HG02642 (cell line): ENCODE data around the gene SHANK1.

Experiments used
- ATAC-seq: cut with Tn5 transposase; IDR thresholded peaks from one replicate; pipeline ENCODE4 v1.9.1; 2021; ENCODE audit warnings: mild to moderate bottlenecking; ENCODE audit not compliant: unreplicated experiment, poor library complexity

The SHANK1 gene

DNA sequence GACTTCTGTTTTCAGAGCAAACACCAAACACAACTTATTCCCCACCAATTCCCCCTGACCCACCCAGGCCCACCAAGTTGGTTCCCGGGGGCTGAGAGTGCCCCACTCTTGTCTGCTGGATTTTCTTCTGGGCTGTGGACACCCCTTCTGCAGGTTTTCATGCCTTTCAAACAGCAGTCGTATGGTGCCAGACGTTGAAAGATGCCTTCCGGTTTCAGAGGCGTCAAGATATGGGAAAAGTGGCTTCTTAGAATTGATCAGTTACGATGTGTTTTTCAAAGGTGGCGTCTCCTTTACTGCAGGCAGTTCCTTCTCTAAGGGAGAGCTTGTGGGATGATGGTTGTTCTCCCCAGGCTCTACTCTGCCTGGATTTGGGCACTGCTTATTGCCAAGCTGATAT is 16.3 kb upstream of the SHANK1 start:
- no peak for ATAC-seq

DNA sequence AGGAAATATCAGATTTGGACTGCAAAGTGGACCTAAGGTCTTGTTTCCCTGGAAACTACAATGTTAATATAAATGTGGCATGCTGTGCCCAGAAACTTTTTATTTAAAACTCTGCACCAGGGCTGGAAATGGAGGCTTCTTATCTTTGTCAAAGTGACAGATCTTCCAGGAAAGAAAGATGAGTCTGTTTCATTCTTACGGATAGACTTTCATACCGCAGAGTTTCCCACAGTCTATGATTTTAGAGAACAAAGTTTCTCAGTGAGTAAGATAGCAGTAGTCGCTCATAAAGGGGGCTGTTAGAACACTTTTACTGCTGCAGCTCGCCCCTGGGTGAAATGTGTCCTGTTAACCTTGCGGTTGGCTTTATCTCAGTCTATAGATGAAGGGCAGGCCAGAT is 10.3 kb upstream of the SHANK1 start:
- no peak for ATAC-seq

DNA sequence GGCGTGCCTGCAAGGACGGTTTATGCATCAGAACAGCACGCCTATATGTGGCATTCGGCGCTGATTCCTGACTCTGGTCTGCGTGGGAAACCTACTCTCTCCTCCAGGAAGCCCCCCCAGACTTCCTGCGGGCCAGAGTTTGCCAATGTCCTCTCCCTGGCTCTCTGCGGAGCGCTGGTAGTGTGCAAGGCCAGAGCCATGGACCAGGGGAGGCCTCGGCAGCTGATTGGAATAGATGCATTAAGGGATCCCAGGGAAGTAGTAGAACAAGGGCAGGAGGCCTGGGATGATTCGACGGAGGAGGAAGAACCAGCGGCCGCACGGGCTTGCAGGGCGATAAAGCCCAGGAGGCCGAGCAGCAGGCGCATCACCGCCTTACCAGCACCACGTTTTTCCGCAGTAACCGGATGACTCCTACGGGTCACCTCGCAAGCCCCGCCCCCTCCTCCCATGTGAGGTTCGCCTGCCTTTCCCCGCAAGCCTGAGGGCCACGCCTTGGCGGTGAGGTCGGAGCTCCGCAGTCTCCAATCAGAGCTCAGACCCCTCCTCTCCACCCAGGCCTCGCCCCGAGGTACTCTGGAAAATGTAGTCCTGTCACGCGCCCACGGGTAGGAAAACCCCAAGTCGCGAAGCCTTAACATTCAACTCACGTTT is 8.6 kb upstream of the SHANK1 start:
- ATAC-seq: no peak

DNA sequence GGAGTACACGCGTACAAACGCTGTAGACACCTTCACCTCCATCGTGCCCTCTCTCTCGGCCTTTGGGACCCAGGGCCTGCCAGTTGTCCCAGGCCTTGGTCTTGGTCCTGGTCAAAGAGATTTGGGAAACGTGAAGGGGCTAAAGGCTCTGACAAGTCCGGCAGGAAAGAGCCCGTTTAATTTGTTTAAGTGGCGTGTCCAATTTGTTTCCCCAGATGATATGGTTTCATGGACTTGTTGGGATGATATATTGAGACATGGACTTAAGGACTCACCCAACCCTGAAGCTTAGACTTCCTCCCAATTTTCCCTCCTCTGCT is 6.3 kb upstream of the SHANK1 start:
- ATAC-seq: no peak

DNA sequence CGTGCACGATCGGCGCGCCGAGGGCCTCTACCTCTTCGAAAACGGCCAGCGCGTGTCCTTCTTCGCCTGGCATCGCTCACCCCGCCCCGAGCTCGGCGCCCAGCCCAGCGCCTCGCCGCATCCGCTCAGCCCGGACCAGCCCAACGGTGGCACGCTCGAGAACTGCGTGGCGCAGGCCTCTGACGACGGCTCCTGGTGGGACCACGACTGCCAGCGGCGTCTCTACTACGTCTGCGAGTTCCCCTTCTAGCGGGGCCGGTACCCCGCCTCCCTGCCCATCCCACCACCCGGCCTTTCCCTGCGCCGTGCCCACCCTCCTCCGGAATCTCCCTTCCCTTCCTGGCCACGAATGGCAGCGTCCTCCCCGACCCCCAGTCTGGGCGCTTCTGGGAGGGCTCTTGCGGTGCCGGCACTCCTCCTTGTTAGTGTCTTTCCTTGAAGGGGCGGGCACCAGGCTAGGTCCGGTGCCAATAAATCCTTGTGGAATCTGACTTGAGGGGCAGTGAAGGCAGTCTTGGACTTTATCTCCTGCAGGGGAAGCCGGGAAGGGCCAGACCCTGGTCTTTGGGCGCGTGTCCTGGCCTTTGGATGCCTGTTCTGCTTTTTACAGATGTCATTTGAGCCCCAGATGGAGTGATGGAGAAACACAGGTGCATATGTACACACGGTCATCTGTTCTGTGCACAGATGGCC is 5.8 kb upstream of the SHANK1 start:
- peak; percentile 23 for ATAC-seq

DNA sequence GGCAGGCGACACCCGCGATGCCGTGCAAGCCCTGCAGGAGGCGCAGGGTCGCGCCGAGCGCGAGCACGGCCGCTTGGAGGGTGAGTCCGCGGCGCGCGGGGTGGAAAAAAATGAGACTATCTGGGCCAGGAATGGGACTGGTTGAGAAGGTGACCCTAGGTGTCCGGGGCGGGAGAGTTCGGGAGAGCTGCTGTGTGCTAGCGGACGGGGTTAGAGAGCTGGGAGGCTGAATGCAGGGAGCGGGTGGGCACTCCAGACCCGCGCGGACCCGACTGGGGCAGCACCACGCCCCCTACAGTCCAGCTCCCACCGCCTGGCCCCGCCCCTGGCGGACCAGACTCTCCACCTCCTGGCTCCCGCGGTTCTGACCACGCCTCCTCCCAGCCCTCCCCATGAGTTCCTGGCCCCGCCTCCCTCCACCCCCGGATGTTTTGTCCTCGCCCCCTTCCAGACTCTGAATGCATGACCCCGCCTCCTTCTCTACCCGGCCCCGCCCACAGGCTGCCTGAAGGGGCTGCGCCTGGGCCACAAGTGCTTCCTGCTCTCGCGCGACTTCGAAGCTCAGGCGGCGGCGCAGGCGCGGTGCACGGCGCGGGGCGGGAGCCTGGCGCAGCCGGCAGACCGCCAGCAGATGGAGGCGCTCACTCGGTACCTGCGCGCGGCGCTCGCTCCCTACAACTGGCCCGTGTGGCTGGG is 5.1 kb upstream of the SHANK1 start:
- ATAC-seq: peak; percentile 74

DNA sequence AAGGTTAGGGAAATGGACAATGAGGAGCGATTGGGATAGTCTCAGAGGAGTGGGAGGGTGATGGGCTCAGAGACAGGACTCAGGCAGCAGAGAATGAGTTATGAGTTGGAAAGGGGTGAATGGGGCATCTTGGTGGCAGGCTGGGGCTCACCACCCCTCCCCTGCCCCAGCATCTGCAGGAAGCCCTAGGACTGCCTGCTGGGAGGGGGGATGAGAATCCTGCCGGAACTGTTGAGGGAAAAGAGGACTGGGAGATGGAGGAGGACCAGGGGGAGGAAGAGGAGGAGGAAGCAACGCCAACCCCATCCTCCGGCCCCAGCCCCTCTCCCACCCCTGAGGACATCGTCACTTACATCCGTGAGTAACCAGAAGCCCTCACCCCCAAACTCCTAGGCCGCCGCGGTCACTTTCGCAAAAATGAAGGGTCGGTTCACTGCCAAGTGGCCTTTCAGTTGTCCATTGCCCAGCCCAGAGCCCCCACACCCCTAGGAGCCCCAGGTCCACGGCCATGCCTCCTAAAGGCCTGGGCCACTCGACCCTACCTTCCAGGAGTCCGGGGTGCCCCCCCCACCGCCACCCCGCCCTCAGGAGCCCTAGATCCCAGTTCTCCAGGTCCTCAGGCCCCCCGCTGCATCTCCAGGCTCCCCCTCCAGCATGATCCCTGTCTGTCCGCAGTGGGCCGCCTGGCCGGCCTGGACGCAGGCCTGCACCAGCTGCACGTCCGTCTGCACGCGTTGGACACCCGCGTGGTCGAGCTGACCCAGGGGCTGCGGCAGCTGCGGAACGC is 4.3 kb upstream of the SHANK1 start:
- ATAC-seq: no peak

DNA sequence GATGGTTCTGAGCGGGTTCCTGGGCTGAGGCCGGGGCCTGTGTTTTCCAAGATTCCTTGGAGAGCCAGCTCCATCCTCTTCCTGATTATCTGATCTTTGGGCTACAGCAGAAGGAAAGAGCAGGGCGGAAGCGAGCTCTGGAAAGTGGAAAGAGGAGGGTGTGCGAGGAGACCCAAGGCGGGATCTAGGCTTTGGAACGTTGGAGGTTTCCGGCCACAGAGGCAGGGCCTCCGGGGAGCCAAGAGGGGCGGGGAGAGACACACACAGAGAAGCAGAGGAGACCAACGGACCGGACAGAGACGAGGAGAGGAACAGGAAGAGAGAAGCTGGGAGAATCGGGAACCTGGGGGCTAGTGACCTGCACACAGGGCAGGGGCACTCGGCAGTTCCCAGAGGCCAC is 3.5 kb upstream of the SHANK1 start, which contains the start of gene CLEC11A:
TSS of gene CLEC11A (plus strand) at position 296 of the 400 bp plus-strand sequence. CDS start 162 bp downstream, outside the sequence.
- no peak for ATAC-seq

DNA sequence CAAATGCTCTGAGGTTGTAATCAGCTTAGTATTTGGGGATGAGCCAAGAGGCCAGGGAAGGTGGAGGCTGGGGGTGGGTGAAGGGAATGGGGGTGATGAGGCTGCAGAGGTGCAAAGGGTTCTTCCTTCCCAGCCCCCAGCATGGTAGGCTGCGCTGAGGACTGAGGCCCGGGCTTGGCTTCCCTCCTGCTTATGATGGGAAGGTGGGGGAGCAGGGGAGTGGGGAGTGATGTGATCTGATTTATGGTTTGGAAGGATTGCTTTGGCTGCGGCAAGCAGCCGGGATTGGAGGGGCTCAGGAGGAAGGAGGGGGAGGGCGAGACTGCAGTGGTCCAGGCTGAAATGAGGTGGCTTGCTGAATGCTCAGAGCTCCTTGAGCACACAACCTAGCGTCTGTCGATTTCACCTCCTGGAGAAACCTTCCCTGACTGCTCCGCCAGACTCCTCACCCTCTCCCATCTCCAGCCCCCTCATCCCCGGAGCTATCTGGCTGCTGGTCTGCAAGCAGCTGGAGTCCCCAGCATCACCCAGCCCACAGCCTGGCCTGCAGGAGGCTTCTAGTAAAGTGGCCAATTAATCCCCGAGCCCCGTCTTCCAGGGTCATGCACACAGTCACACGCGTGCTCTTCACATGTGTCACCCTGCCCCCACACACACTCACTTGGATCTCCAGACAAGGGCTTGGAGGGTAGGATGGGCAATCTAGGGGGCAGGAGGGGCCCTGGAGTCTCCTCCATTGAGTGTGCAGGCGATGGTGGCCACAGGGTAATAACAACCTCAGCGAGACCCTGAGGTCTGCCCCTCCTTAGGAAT is 2.8 kb upstream of the SHANK1 start:
- ATAC-seq: no peak

DNA sequence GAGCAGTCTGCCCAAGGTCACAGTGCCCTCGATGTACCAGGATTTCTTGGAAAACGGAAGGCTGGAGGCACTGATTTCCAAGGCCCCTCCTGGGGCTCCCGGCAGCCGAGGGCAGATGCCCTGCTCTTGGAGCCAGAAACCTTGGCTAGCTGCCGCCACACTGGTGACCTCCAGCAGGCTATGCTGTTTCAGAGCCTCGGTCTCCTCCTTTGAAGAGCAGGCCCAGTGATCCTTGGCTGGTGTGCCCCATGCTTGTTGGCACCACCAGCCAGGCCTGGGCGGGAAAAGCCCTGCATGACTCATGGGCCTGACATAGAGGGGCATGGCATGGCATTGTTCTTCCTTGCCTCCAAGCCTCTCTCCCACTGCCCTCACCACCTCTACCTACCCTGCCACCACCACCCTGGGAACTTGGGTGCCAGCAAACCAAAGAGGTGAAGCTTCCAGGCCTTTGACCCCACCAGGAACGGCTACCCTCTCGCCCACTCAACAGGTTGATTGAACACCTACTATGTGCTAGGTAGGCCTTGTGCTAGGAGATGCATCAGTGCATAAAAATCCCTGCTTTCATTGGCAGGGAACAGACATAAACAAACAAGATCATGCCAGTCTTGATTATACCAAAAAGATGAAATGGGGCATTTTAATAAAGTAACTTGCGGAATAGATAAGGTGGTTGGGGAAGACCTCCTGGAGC is 2.0 kb upstream of the SHANK1 start:
- no peak for ATAC-seq

DNA sequence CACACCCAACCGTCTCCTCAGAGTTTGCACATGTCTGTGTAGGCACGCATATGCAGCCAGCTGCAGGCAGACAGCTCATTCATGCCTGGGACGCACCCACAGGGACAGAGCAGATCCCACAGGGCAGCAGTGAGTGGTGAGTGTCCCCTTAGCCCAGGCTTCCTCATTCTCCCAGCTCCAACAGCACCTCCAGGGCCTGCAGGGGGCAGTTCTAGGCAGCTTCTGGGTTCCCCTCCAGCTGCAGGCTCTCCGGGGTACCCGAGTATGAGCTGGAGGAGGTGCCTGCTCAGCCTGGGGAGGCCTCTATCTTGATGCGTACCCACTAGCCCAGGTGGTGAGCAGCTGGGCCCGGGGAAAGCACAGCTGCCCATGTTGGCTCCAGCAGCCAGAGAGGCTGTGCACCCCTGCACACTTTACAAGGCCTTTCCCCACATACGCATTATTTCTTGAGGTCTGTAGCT is 1.3 kb upstream of the SHANK1 start:
- ATAC-seq: no peak

DNA sequence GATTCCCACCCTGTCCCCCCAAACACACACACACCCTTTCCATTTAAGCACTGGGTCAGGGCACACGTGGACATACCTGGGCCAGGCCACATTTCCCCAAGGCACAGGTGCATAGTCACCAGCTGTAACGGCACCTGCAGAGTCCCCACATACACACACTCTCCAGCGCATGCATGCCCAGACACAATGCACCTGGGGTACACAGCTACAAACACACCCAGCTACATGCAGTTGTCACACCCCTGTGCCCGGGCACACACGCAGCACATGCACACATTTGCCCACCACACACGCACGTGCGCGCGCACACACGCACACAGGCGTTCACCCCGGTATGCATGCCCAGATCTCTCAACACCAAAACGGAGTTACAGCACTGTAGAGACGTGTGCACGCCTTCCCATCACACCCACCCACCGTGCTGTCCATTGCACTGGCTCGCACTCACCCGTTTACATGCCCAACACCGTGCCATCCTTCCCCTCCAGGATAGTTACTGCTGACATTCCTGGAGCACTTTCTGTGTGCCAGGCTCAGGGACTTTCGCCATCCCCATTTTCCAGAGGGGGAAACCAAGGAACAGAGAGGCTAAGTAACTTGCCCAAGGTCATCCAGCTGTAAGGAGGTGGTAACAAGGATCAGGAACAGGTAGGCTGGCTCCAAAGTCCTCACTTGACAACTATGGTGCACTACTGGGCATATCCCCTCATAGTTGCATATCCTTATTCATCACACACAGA is 749 bp upstream of the SHANK1 start:
- ATAC-seq: no peak

DNA sequence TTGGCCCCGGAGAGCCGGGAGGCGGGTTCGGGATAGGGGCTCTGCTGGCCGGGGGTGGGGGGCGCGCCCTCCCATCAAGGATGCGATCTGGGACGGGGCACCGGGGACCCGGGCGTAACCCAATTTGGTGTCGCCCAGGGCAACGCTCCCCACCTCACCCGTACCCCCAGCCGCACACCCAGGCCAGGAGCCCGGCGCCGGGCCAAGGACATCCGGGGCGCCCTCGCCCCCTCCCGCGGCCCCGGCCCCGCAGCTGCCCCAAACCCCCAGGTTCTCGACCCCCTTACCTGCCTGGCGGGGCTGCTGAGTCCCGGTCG is 525 bp downstream of the SHANK1 start:
- no peak for ATAC-seq

DNA sequence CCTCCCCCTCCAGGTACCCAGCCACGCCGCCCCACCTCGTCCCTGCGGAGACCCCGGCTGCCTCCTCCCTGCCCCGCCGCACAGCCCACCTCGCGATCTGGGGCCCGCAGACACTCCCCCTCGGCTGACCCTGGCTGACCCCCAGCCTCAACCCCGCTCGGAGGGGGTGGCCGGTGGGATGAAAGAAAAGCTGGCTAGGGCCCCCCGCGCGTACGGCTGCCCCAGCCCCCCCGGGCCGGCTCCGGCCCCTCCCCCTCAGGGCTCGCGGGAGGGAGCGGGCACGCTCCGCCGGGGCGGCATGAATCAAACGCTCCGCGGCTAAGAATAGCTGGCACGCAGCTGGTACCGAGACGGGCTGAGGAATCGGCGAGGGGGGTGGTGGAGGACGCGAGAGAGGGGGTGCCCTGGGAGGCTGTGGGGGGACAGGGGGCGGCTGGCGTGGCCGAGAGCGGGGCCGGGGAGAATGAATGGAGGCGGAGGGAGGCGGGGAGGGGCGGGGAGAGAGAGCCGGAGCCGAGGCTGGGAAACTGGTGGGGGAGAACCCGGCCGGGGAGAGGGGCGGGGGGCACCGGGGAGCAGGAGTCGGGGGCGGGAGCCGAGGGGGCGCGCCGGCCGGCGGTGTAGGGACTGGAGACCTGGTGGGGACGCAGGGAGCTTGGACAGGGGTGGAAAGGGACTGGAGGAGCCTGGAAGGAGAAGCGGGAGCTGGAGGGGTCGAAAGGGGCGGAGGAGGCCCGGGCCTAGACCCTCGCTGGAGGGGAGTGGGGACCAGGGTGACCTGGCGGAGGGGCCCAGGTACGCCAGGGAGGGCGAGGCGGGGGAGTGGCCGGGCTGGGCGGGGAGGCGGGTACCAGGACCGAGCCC is 1.1 kb downstream of the SHANK1 start:
- ATAC-seq: no peak

DNA sequence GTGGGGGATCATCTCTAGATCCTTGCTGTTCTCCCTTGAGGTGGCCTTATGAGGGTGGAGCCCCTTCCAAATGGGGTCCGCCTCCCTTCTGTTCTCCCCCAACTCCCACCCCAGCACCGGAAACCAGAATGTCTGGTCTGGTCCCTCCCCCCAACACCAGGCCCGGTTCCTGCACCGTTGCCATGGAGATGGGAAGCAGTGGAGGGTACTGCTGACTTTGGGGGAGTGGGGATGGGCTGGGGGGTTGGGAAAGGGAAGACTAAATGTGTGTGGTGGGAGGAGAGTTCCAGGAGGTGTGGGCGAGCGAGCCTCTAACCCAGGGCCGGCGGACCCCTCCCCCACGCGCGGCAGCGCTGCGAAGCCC is 1.7 kb downstream of the SHANK1 start:
- ATAC-seq: no peak

DNA sequence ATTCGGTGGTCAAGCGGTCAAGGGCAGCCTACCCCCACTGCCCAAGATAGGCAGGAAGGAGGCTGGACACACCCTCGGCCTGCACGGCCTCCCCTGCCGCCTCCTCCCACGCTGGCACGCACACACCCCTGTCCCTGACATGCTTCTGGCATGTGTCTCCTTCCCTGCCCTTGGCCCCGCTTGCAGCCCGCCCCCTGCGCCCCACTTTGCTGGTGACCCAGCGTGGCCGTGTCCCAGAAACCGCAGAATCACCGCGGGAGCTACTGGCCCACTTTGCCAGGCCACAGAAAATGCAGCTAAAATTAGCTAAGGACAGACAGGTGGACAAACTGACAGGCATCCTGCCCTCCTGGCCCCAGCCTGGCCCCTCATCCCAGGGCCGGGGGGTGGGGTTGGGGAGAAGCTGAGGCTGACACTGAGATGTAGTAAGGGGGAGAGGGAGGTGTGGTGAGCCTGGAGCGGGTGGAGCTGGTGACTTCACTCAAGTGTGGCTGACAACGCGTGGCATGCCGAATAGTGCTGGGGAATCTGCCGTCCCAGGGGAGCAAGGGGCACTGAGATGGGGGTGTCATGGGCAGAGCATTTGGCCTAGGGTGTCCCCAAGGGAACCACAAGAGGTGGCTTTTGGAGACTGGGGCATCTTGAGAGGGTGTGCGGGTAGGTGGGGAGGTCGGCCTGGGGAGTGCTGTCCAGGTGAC is 2.4 kb downstream of the SHANK1 start:
- no peak for ATAC-seq

DNA sequence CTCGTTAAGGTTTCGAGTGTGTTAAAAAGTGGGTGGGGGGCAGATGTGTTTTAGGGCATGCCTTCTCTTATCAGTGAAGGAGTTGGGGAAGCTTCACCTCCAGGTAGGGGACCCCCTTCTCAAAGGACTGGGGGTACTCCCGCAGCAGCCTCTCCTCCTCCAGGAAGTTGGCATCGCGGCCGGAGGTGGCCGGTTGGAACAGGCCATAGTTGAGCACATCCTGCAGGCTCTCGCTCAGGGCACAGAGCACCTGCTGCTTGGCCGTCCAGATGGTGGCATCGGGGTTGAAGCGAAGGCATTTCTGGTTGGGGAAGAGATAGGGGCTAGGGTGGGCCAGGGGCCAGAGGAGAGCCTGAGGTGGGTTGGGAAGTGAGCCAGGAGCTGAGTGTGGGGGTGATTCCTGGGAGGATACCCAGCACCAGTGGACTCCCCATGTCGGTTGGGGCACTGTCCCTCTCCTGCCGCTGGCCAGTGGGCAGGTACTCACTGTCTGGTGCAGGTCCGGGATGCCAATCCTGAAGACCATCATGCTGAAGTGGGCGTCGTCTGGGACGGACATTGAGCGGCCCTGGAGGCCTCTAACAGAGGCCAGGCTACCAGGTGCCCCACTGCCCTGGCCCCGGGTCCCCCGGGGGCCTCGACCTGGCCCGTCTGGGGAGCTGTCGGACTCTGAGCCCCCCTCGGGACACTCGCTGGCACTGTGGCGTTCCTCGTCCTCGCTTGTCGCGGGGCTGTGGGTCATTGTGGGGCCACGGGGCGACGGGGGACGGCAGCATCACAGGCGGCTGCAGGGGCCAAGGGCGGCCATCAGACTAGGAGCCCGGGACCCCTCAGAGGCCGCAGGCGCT is 3.2 kb downstream of the SHANK1 start:
- no peak for ATAC-seq
